ENCODE results near the gene OVCA2.

The OVCA2 gene

GRCh38 chr17:2034806-2035540 is 6.8 kb upstream of the OVCA2 start:
- no peak for DNase-seq (ENCODE audit: low spot score)

GRCh38 chr17:2035541-2036488 is 6.0 kb upstream of the OVCA2 start:
- DNase-seq (ENCODE audit: low spot score): no peak

GRCh38 chr17:2037155-2037554 is 4.7 kb upstream of the OVCA2 start:
- DNase-seq (ENCODE audit: low spot score): no peak

GRCh38 chr17:2040219-2040827 is 1.5 kb upstream of the OVCA2 start:
- no peak for DNase-seq (ENCODE audit: low spot score)

- DNase-seq (ENCODE audit: low spot score): no peak
These were observed 771 bp upstream of the OVCA2 start for GRCh38 chr17:2040942-2041560.

GRCh38 chr17:2042390-2042847 is 597 bp downstream of the OVCA2 start:
- no peak for DNase-seq (ENCODE audit: low spot score)

GRCh38 chr17:2042933-2043332 is 1.1 kb downstream of the OVCA2 start:
- DNase-seq (ENCODE audit: low spot score): no peak

- no peak for DNase-seq (ENCODE audit: low spot score)
These were observed 2.0 kb downstream of the OVCA2 start for GRCh38 chr17:2043785-2044184.

GRCh38 chr17:2044263-2044894 is 2.6 kb downstream of the OVCA2 start:
- DNase-seq (ENCODE audit: low spot score): no peak

GRCh38 chr17:2047590-2047989 is 5.8 kb downstream of the OVCA2 start:
- DNase-seq (ENCODE audit: low spot score): no peak

- DNase-seq (ENCODE audit: low spot score): no peak
These were observed 7.0 kb downstream of the OVCA2 start for GRCh38 chr17:2048805-2049204.

- no peak for DNase-seq (ENCODE audit: low spot score)
These were observed 7.8 kb downstream of the OVCA2 start for GRCh38 chr17:2049333-2050299.

- peak; percentile 53 for DNase-seq (ENCODE audit: low spot score)
These were observed 8.7 kb downstream of the OVCA2 start for GRCh38 chr17:2050300-2051060.

- DNase-seq (ENCODE audit: low spot score): no peak
These were observed 9.5 kb downstream of the OVCA2 start for GRCh38 chr17:2051061-2051932.

GRCh38 chr17:2051933-2052559 is 10.2 kb downstream of the OVCA2 start:
- DNase-seq (ENCODE audit: low spot score): no peak

GRCh38 chr17:2053380-2054261 is 11.8 kb downstream of the OVCA2 start:
- no peak for DNase-seq (ENCODE audit: low spot score)

- DNase-seq (ENCODE audit: low spot score): no peak
These were observed 12.4 kb downstream of the OVCA2 start for GRCh38 chr17:2054262-2054511.

Measured in pons (tissue), 1 donor.